HCT116 (cell line): ENCODE measurements around the gene FAM83G. TPM values are rescaled to one million over a fixed set of nuclear protein-coding genes. Genes with fewer than 3 reads are reported as not detected.

Source experiments
- ATAC-seq: fragments of 200-7000 bp; cut with Tn5 transposase; 2 replicates; pipeline ENCODE4 v1.9.1; 2020; ENCODE audit warnings: mild to moderate bottlenecking, moderate library complexity
- BruUV-seq: library from RNA; stranded (reverse); fragments of 400-500 nt; replicated peaks from 2 replicates; lab custom pipeline; 2021; lab: Mats Ljungman, UMichigan
- CTCF ChIA-PET: fragments of 300-600 bp; sonication (Branson Sonifier 250); formaldehyde crosslinking; loops from one replicate; lab custom pipeline; 2021; ENCODE audit warnings: antibody characterized with exemption; lab: Charles Lee
- POLR2A ChIA-PET: fragments of 300-600, 350-600 bp; sonication (Branson Sonifier 250); formaldehyde crosslinking; loops from one replicate; lab custom pipeline; 2021; ENCODE audit warnings: antibody characterized with exemption; lab: Charles Lee
- RAD21 ChIA-PET, 2 experiments: fragments of 300-600 bp; sonication (Branson Sonifier 250); formaldehyde crosslinking; loops; one replicate each; lab custom pipeline; 2023; ENCODE audit warnings: low total read pairs in 2 of 2; ENCODE audit not compliant: uncharacterized antibody in 2 of 2, unreplicated experiment in 2 of 2, low non-redundant PET in 1 of 2; lab: Charles Lee
- DNase-seq: peaks from one replicate; pipeline ENCODE4 v3.0.0-alpha.2; 2010; ENCODE audit warnings: low read depth, low spot score
- H2AFZ ChIP-seq: fragments of 200-600 bp; shearing (Covaris generic), sonication (generic); 2 replicates; pipeline ENCODE4 v1.6.1; 2017; ENCODE audit warnings: low read depth, mixed run types, mixed read lengths, antibody characterized with exemption, low read length; ENCODE audit not compliant: poor library complexity, severe bottlenecking
- H3K27ac ChIP-seq: 2 replicates; pipeline ENCODE4 v1.5.1; 2012; ENCODE audit warnings: low read depth, low read length
- H3K27me3 ChIP-seq: fragments of 200-600 bp; sonication (generic); 2 replicates; pipeline ENCODE4 v1.6.1; 2016; ENCODE audit warnings: mixed run types, low read length, mixed read lengths; ENCODE audit not compliant: insufficient read depth
- H3K36me3 ChIP-seq, 2 experiments: fragments of 200-500 bp in 1 of 2; fragments of 200-600 bp in 1 of 2; sonication (Bioruptor generic) in 1 of 2; sonication (generic) in 1 of 2; 2 replicates each; pipeline versions ENCODE4 v1.5.1 to v1.6.1; 2014 to 2016; ENCODE audit warnings: low read length in 2 of 2, inconsistent platforms in 1 of 2, mixed read lengths in 1 of 2, mixed run types in 1 of 2; ENCODE audit not compliant: insufficient read depth in 2 of 2, control insufficient read depth in 1 of 2
- H3K4me1 ChIP-seq, 2 experiments: fragments of 200-600 bp in 1 of 2; sonication (generic) in 1 of 2; 2 replicates each; pipeline versions ENCODE4 v1.5.1 to v1.6.1; 2012 to 2017; ENCODE audit warnings: low read length in 2 of 2, inconsistent platforms in 1 of 2, mild to moderate bottlenecking in 1 of 2, mixed read lengths in 1 of 2, mixed run types in 1 of 2, moderate library complexity in 1 of 2; ENCODE audit not compliant: insufficient read depth in 2 of 2, control insufficient read depth in 1 of 2
- H3K4me2 ChIP-seq: fragments of 200-600 bp; sonication (generic); 2 replicates; pipeline ENCODE4 v1.6.1; 2017; ENCODE audit warnings: mixed run types, low read length, mixed read lengths
- H3K4me3 ChIP-seq, 2 experiments: fragments of 200-600 bp in 1 of 2; sonication (generic) in 1 of 2; replicated peaks in 1 of 2; 2 replicates each; pipeline ENCODE4 v1.5.1; 2011 to 2016; ENCODE audit warnings: low read length in 2 of 2, control low read depth in 1 of 2, low read depth in 1 of 2, mild to moderate bottlenecking in 1 of 2, mixed read lengths in 1 of 2, mixed run types in 1 of 2
- H3K79me2 ChIP-seq: fragments of 200-600 bp; sonication (generic); 2 replicates; pipeline ENCODE4 v1.6.1; 2017; ENCODE audit warnings: mild to moderate bottlenecking, mixed run types, low read length, moderate library complexity, mixed read lengths; ENCODE audit not compliant: insufficient read depth
- H3K9ac ChIP-seq: fragments of 200-600 bp; sonication (generic); 2 replicates; pipeline ENCODE4 v1.6.1; 2016; ENCODE audit warnings: low read length, mixed read lengths
- H3K9me2 ChIP-seq: fragments of 200-600 bp; sonication (generic), shearing (Covaris generic); 2 replicates; pipeline ENCODE4 v1.6.1; 2017; ENCODE audit warnings: mixed run types, mild to moderate bottlenecking, moderate library complexity; ENCODE audit not compliant: insufficient read depth
- H3K9me3 ChIP-seq, 2 experiments: fragments of 200-500 bp in 1 of 2; fragments of 200-600 bp in 1 of 2; sonication (Bioruptor generic) in 1 of 2; sonication (generic) in 1 of 2; 2 replicates each; pipeline ENCODE4 v1.6.1; 2014 to 2017; ENCODE audit warnings: low read length in 2 of 2, mixed read lengths in 2 of 2, inconsistent platforms in 1 of 2, low read depth in 1 of 2, mild to moderate bottlenecking in 1 of 2, mixed run types in 1 of 2, moderate library complexity in 1 of 2; ENCODE audit not compliant: control insufficient read depth in 1 of 2, insufficient read depth in 1 of 2
- H4K20me1 ChIP-seq: fragments of 200-600 bp; sonication (generic), shearing (Covaris generic); 2 replicates; pipeline ENCODE4 v1.6.1; 2017; ENCODE audit warnings: mixed run types, mild to moderate bottlenecking, moderate library complexity; ENCODE audit not compliant: insufficient read depth
- ATF3 ChIP-seq: IDR thresholded peaks from 2 replicates; pipeline ENCODE4 v1.6.1; 2012
- CBX3 ChIP-seq: IDR thresholded peaks from 2 replicates; pipeline ENCODE4 v1.6.1; 2012; ENCODE audit warnings: low read depth
- CEBPB ChIP-seq: IDR thresholded peaks from 2 replicates; pipeline ENCODE4 v1.6.1; 2012; ENCODE audit warnings: low read depth
- CTCF ChIP-seq, 3 experiments: fragments of 200-600 bp in 1 of 3; sonication (generic) in 1 of 3; IDR thresholded peaks in 2 of 3; conservative IDR thresholded peaks in 1 of 3; 2 replicates each; pipeline ENCODE4 v1.5.1; 2012 to 2017; ENCODE audit warnings: low read depth in 2 of 3, low read length in 2 of 3, antibody characterized with exemption in 1 of 3, borderline replicate concordance in 1 of 3, control low read depth in 1 of 3, mild to moderate bottlenecking in 1 of 3, mixed read lengths in 1 of 3, mixed run types in 1 of 3, moderate library complexity in 1 of 3; ENCODE audit not compliant: insufficient read depth in 1 of 3
- ELF1 ChIP-seq: IDR thresholded peaks from 2 replicates; pipeline ENCODE4 v1.6.1; 2012; ENCODE audit warnings: low read depth, borderline replicate concordance
- EZH2 ChIP-seq: fragments of 200-600 bp; sonication (generic); IDR thresholded peaks from 2 replicates; pipeline ENCODE4 v1.6.1; 2017; ENCODE audit warnings: antibody characterized with exemption, mixed run types
- EZH2phosphoT487 ChIP-seq: fragments of 200-600 bp; IDR thresholded peaks from 2 replicates; pipeline ENCODE4 v1.6.1; 2018; ENCODE audit warnings: antibody characterized with exemption, borderline replicate concordance
- JUND ChIP-seq: IDR thresholded peaks from 2 replicates; pipeline ENCODE4 v1.6.1; 2012
- MAX ChIP-seq: IDR thresholded peaks from 2 replicates; pipeline ENCODE4 v1.6.1; 2012
- POLR2AphosphoS5 ChIP-seq: IDR thresholded peaks from 2 replicates; pipeline ENCODE4 v1.6.1; 2011; ENCODE audit warnings: mild to moderate bottlenecking, low read depth, low read length, moderate library complexity
- RAD21 ChIP-seq: IDR thresholded peaks from 2 replicates; pipeline ENCODE4 v1.6.1; 2012; ENCODE audit warnings: low read depth, mild to moderate bottlenecking
- REST ChIP-seq: IDR thresholded peaks from 2 replicates; pipeline ENCODE4 v1.6.1; 2012; ENCODE audit warnings: low read depth
- SIN3A ChIP-seq: IDR thresholded peaks from 2 replicates; pipeline ENCODE4 v1.6.1; 2012; ENCODE audit warnings: low read depth
- SP1 ChIP-seq: IDR thresholded peaks from 2 replicates; pipeline ENCODE4 v1.6.1; 2012; ENCODE audit warnings: low read depth
- YY1 ChIP-seq: IDR thresholded peaks from 2 replicates; pipeline ENCODE4 v1.6.1; 2011; ENCODE audit warnings: low read length, low read depth, moderate library complexity, mild to moderate bottlenecking; ENCODE audit not compliant: insufficient replicate concordance; ENCODE audit errors: extremely low read depth
- ZFX ChIP-seq: fragments of 450-650 bp; IDR thresholded peaks from 2 replicates; pipeline ENCODE4 v1.6.1; 2017
- ZNF274 ChIP-seq: fragments of 200-500 bp; sonication (Bioruptor generic); IDR thresholded peaks from 2 replicates; pipeline ENCODE4 v1.6.1; 2014; ENCODE audit warnings: mild to moderate bottlenecking, low read depth, low read length, inconsistent platforms
- intact Hi-C: fragments of 100-400 bp; cut with micrococcal nuclease; formaldehyde crosslinking; loops from 2 replicates; pipeline ENCODE4 v1.10.0; 2022
- total RNA-seq: library from RNA; stranded (reverse); gene quantifications from one replicate; pipeline ENCODE4 v1.2.1, GENCODE V29; 2021; ENCODE audit not compliant: unreplicated experiment

FAM83G gene
- total RNA-seq, 1 experiment from 2014 or later, result 33.9 TPM

GRCh38 chr17:19009970-19010369, 5.4 kb upstream of the FAM83G start:
- no peak overlapping the region for H3K4me3 ChIP-seq
- DNase-seq, result no peak
- no peaks in the 10 kb centered on the region for H3K79me2 ChIP-seq
- intact Hi-C loops, result no loop called here
- no peaks in the 10 kb centered on the region for H3K9me3 ChIP-seq
- ATAC-seq, result no peak
- H3K36me3 ChIP-seq, result no peaks in the 10 kb centered on the region
- peaks cover 7 to 22% of the 10 kb centered on the region in 2 experiments; a peak in 3 of 4 replicates for H3K4me1 ChIP-seq
- no peaks in the 10 kb centered on the region for H3K9me2 ChIP-seq
- no peak overlapping the region for H3K4me2 ChIP-seq
- H4K20me1 ChIP-seq, result no peaks in the 10 kb centered on the region
- no TSS peak for BruUV-seq
- H3K27me3 ChIP-seq, result no peaks in the 10 kb centered on the region
- TF ChIP-seq ATF3, result no peak
- no peak for TF ChIP-seq ZNF274
- no peak for TF ChIP-seq POLR2AphosphoS5
- ChIA-PET POLR2A (no interaction called here), CTCF (no interaction called here), RAD21 (no interaction called here)
- no peak overlapping the region for H3K9ac ChIP-seq
- H3K27ac ChIP-seq, result no peak overlapping the region
- H2AFZ ChIP-seq, result no peak overlapping the region

- H3K36me3 ChIP-seq, result peaks cover 3 to 18% of the 10 kb centered on the region in 2 experiments; a peak in 3 of 4 replicates
- no peak for ATAC-seq
- no peak for DNase-seq
- ChIA-PET CTCF (no interaction called here), POLR2A (no interaction called here), RAD21 (no interaction called here)
- H3K4me3 ChIP-seq, result no peak overlapping the region
- intact Hi-C loops, result no loop called here
- H3K4me2 ChIP-seq, result no peak overlapping the region
- no peaks in the 10 kb centered on the region for H3K9me2 ChIP-seq
- peaks cover 16 to 41% of the 10 kb centered on the region in 2 experiments; a peak in 3 of 4 replicates for H3K4me1 ChIP-seq
- BruUV-seq, result no TSS peak
- no peaks in the 10 kb centered on the region for H3K27me3 ChIP-seq
- no peak overlapping the region for H3K9ac ChIP-seq
- H3K9me3 ChIP-seq, result no peaks in the 10 kb centered on the region
- no peaks in the 10 kb centered on the region for H4K20me1 ChIP-seq
- peaks cover 27% of the 10 kb centered on the region for H3K79me2 ChIP-seq
- H3K27ac ChIP-seq, result no peak overlapping the region
- H2AFZ ChIP-seq, result no peak overlapping the region
- no peak for TF ChIP-seq ZFX
- no peak for TF ChIP-seq YY1
- no peak for TF ChIP-seq CBX3
- no peak for TF ChIP-seq CTCF (IDR thresholded peaks at IDR 0.05 in 2 of 3, conservative IDR thresholded peaks at IDR 0.05 in 1 of 3; ENCODE audit: borderline replicate concordance in 1 of 3, insufficient read depth in 1 of 3, low read depth in 2 of 3, low read length in 2 of 3)
- no peak for TF ChIP-seq CEBPB
- TF ChIP-seq REST, result no peak
- TF ChIP-seq SIN3A, result no peak
- TF ChIP-seq EZH2, result no peak
- no peak for TF ChIP-seq SP1
- TF ChIP-seq EZH2phosphoT487, result no peak
- no peak for TF ChIP-seq POLR2AphosphoS5
- no peak for TF ChIP-seq MAX
- no peak for TF ChIP-seq JUND
- TF ChIP-seq RAD21, result no peak
- no peak for TF ChIP-seq ELF1
These were observed 2.1 kb upstream of the FAM83G start for GRCh38 chr17:19006698-19007097.
